ENCODE measurements around the gene SPINK1.

- TF ChIP-seq RFX5 (IDR thresholded peaks at IDR 0.05; ENCODE audit: low read depth, low read length), result no peak
- no peak for TF ChIP-seq POLR2A (IDR thresholded peaks at IDR 0.05; ENCODE audit: low read depth, low read length)
- no peak for TF ChIP-seq MAZ (IDR thresholded peaks at IDR 0.05; ENCODE audit: borderline replicate concordance, low read depth, low read length)
- TF ChIP-seq CTCF (conservative IDR thresholded peaks at IDR 0.05; ENCODE audit: low read depth, low read length), result no peak
- no peak for TF ChIP-seq MXI1 (IDR thresholded peaks at IDR 0.05; ENCODE audit: borderline replicate concordance, low read depth, low read length)
- no peak for TF ChIP-seq USF2 (IDR thresholded peaks at IDR 0.05; ENCODE audit: low read depth, low read length)
- TF ChIP-seq MAFK (IDR thresholded peaks at IDR 0.05; ENCODE audit: low read depth, low read length), result no peak
- TF ChIP-seq CEBPB (IDR thresholded peaks at IDR 0.05; ENCODE audit: low read depth, low read length), result no peak
- TF ChIP-seq FOS (IDR thresholded peaks at IDR 0.05; ENCODE audit: low read depth, low read length), result no peak
- no peak for TF ChIP-seq CHD1 (IDR thresholded peaks at IDR 0.05; ENCODE audit: low read depth, low read length)
- TF ChIP-seq RAD21 (IDR thresholded peaks at IDR 0.05; ENCODE audit: low read length), result no peak
Measured at GRCh38 chr5:147845618-147846017, 14.1 kb upstream of the SPINK1 start.
